NOMO-1 treated with dmso at 0.1 percent for 144 hours (cell line): ENCODE measurements around the gene NAV2.
"Not testable (repeated sequence)": the region's sequence is repeated elsewhere in the genome, so short reads cannot be mapped to it uniquely, and the experiment has no call there.

Experiments
- DNase-seq: peaks from one replicate; lab custom pipeline; 2025; ENCODE audit not compliant: unreplicated experiment; lab: John Stamatoyannopoulos, UW

NAV2 gene

GRCh38 chr11:19940831-19941230 is 228.2 kb downstream of the NAV2 start:
- DNase-seq, result no peak

GRCh38 chr11:19946681-19947080 is 234.0 kb downstream of the NAV2 start:
- no peak for DNase-seq

DNA sequence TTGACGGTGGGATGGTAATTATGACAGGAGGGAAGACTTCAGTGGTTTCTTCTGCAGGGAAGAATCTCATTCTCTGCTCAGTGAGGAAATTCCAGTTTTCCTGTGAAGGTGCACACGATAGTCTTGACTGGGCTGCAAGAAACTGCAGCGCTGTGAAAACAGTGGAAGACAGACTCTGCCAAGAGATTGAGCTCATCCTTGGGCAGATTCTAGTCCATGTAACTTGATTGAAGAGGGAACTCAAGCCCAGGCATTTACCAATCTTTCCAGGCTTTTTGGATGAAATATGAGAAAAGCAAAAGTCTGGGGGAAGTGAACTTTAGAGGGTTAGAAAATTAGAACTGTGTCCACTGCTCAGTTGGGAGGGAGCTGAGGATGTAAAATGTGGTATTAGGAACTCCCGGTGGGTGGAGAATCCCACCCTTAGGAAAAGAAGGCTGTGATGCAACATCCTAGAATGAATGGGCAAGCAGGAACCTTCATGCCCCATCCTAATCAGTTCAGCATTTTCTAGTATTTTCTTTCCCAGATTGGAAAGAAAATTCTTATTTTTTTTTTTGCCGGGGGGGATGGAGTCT is 235.0 kb downstream of the NAV2 start:
- DNase-seq, result no peak

DNA sequence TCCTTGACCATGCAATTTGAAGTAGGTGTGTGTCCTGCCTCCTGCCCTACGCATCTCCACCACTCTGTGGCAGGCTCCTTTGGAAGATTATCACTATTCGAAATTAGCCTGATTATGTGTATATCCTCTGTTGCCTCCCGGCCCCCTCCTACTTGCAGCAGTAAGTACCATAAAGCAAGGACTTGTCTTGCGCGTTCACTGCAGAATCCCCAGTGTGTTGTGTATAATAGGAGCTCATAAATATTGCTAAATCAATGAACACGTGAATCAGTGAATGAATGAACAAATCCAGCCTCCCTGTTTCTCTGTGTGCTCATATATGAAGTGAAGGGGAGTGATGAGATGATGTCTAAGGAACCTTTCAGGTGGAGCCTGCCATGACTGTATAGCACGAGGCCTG is 237.0 kb downstream of the NAV2 start:
- no peak for DNase-seq

GRCh38 chr11:19951558-19952115 is 239.0 kb downstream of the NAV2 start:
- DNase-seq, result peak; percentile 12

GRCh38 chr11:19952116-19952605 is 239.5 kb downstream of the NAV2 start:
- DNase-seq, result no peak

- no peak for DNase-seq
Measured at GRCh38 chr11:19952911-19953310, 240.3 kb downstream of the NAV2 start.

DNA sequence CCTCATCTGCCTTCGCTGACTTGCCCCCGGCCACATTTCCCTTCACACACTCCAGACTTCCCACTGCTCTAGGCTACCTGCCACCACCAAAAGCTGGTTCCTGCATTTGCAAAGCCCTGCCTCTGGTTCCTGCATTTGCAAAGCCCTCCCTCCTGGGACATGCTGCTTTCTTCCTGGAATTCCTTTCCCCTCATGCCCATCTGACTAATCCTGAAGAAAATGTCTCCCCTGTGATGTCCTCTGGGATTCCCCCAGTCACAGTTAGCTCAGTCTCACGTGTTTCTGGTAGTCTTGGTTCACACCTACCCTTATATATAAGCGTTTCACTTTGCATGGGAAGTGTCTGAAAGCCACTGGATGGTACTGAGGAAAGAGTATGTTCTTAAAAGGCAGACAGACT is 240.7 kb downstream of the NAV2 start:
- DNase-seq, result no peak

GRCh38 chr11:19953909-19954308 is 241.3 kb downstream of the NAV2 start:
- DNase-seq, result no peak

DNA sequence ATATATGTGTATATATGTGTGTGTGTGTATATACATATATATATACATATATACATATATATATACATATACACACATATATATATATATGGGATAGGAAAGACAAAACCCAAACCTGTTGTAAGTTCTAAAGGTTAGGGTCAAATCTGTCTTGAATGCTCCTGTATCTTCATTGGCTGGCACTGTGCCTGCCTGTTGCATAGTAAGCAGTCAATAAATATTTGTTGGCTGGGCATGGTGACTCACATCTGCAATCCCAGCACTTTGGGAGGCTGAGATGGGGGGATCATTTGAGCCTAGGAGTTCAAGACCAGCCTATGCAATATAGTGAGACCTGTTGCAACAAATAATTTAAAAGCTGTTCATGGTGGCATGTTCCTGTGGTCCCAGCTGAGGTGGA is 242.3 kb downstream of the NAV2 start:
- no peak for DNase-seq

DNA sequence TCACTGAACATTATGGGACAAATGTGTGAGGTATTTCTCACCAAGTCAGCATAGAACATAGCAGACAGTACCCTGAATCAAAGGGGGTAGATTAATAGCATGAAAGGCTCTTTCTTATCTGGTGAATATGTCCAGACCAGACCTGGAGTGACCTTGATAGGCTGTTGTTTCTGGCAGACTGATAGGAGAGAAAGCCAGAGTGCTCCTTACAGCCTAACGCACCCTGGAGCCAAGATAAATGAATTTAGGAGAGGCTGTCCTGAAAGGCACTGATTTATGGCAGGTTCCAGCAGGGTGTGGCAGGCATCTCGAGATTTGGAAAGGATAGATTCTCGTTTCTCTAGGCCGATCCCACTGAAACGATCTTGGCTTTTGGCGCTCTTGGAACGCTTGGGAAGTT is 243.0 kb downstream of the NAV2 start:
- DNase-seq, result no peak

- DNase-seq, result no peak
Measured at GRCh38 chr11:19956228-19956627, 243.6 kb downstream of the NAV2 start.

DNA sequence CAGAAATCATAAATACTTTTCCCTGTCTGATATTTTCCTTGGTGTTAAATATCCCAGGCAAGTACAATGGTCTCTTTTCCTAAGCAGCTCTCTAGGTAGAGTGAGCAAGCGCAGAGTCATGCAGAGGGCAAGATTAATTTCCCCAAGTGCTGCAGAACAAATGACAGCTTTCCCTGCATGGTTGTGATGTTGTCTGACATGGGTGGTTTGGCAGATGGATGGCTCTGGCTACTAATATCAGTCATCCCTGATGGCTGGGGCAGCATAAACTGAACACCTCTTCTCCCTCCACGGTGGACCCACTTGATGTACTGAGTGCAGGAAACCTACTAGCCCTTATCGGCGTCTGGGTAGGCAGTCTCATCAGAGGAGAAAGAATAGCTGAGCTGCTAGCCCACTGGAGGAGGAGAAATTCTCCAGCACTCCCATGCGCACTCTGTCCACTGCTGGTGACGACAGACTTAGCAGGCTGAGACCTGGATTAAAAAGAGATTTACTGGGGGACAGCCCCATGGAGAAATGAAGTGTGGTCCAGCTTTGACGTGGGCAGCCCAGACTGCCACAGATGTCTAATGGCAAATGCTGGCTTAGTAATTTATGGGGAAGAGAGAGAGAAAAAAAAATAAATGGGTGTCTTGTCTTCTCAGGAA is 244.8 kb downstream of the NAV2 start:
- DNase-seq, result no peak

DNA sequence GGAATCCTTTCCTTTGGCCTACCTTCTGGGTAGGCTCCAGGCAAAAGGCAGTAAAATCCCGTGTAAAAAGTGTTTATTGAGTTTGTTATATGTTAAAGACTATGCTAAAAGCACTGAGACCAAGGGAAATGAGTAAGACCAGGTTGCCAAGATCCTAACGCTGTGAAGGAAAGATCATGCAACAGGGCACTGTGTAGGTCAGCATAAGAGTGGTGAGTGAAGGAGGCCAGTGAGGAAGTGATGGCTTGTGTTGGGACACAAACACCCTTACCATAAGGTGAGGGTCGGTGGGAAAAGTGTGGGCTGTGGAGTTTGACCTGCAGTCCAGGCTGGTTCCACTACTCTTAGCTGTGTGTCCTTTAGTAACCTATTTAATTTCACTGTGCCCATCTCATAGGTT is 245.6 kb downstream of the NAV2 start:
- DNase-seq, result no peak

- no peak for DNase-seq
Measured at GRCh38 chr11:19959210-19959609, 246.6 kb downstream of the NAV2 start.

GRCh38 chr11:19959648-19960059 is 247.0 kb downstream of the NAV2 start:
- DNase-seq, result no peak

GRCh38 chr11:19960410-19960809 is 247.8 kb downstream of the NAV2 start:
- DNase-seq, result not testable (repeated sequence)

GRCh38 chr11:19961225-19961624 is 248.6 kb downstream of the NAV2 start:
- DNase-seq, result no peak

- DNase-seq, result no peak
Measured at GRCh38 chr11:19962053-19962800, 249.6 kb downstream of the NAV2 start.

GRCh38 chr11:19962801-19963175 is 250.2 kb downstream of the NAV2 start:
- no peak for DNase-seq

GRCh38 chr11:19963697-19964387 is 251.2 kb downstream of the NAV2 start:
- DNase-seq, result no peak
